WTC11 (cell line): ENCODE results near the gene C1QBP. TPM values are rescaled to one million over a fixed set of nuclear protein-coding genes. Genes with fewer than 3 reads are reported as not detected.

ENCODE experiments used
- ATAC-seq: fragments of 200-7000 bp; cut with Tn5 transposase; 2 replicates; pipeline ENCODE4 v1.10.0; 2021; ENCODE audit warnings: mild to moderate bottlenecking, moderate library complexity
- CTCF ChIA-PET: fragments of 300-600 bp; sonication (Branson Sonifier 250); formaldehyde crosslinking; loops from one replicate; lab custom pipeline; 2021; ENCODE audit warnings: antibody characterized with exemption; lab: Charles Lee
- POLR2A ChIA-PET: fragments of 350-600 bp; sonication (Branson Sonifier 250); formaldehyde crosslinking; loops from one replicate; lab custom pipeline; 2021; ENCODE audit warnings: antibody characterized with exemption; lab: Charles Lee
- DNase-seq: peaks from one replicate; pipeline ENCODE4 v3.0.0; 2021; ENCODE audit warnings: low spot score
- H3K27ac Mint-ChIP-seq: 2 replicates; pipeline ENCODE4 v1.8.0; 2021; ENCODE audit warnings: mixed read lengths
- H3K27me3 Mint-ChIP-seq: 2 replicates; pipeline ENCODE4 v1.8.0; 2021; ENCODE audit warnings: low read depth, mild to moderate bottlenecking, moderate library complexity, mixed read lengths
- H3K36me3 Mint-ChIP-seq: 2 replicates; pipeline ENCODE4 v1.8.0; 2021; ENCODE audit warnings: mixed read lengths
- H3K4me1 Mint-ChIP-seq: 2 replicates; pipeline ENCODE4 v1.8.0; 2022; ENCODE audit warnings: mixed read lengths
- H3K4me3 Mint-ChIP-seq: 2 replicates; pipeline ENCODE4 v1.8.0; 2021; ENCODE audit warnings: mild to moderate bottlenecking, moderate library complexity, mixed read lengths
- H3K9me3 Mint-ChIP-seq: 2 replicates; pipeline ENCODE4 v1.8.0; 2021; ENCODE audit warnings: mixed read lengths
- ARID4B ChIP-seq: sonication (generic); formaldehyde crosslinking; IDR thresholded peaks from 2 replicates; pipeline ENCODE4 v1.8.0; 2023; ENCODE audit warnings: missing genetic modification reagents, mild to moderate bottlenecking, borderline replicate concordance
- ATF1 ChIP-seq: sonication (generic); formaldehyde crosslinking; IDR thresholded peaks from 2 replicates; pipeline ENCODE4 v1.8.1; 2023; ENCODE audit warnings: mild to moderate bottlenecking, moderate library complexity, missing genetic modification reagents
- CBFB ChIP-seq: sonication (generic); formaldehyde crosslinking; IDR thresholded peaks from 2 replicates; pipeline ENCODE4 v1.8.1; 2022; ENCODE audit warnings: mild to moderate bottlenecking, low read depth, missing genetic modification reagents
- EMX1 ChIP-seq: fragments of 250-450 bp; sonication (Bioruptor Pico); IDR thresholded peaks from 2 replicates; pipeline ENCODE4 v1.8.0; 2021; ENCODE audit warnings: mild to moderate bottlenecking
- ETV6 ChIP-seq: sonication (generic); formaldehyde crosslinking; IDR thresholded peaks from 2 replicates; pipeline ENCODE4 v1.8.1; 2022; ENCODE audit warnings: mild to moderate bottlenecking, missing genetic modification reagents
- FOXK1 ChIP-seq: sonication (generic); formaldehyde crosslinking; IDR thresholded peaks from 2 replicates; pipeline ENCODE4 v1.8.0; 2022; ENCODE audit warnings: mild to moderate bottlenecking, moderate library complexity, missing genetic modification reagents
- FOXP4 ChIP-seq: sonication (generic); formaldehyde crosslinking; IDR thresholded peaks from 2 replicates; pipeline ENCODE4 v1.8.0; 2022; ENCODE audit warnings: mild to moderate bottlenecking, missing genetic modification reagents
- GABPB1 ChIP-seq: sonication (generic); formaldehyde crosslinking; IDR thresholded peaks from 2 replicates; pipeline ENCODE4 v1.8.1; 2023; ENCODE audit warnings: mild to moderate bottlenecking, missing genetic modification reagents
- HMGA2 ChIP-seq: fragments of 250-450 bp; sonication (Bioruptor Pico); IDR thresholded peaks from 2 replicates; pipeline ENCODE4 v1.4.0; 2021; ENCODE audit warnings: mild to moderate bottlenecking, moderate library complexity
- IRF2 ChIP-seq: sonication (generic); formaldehyde crosslinking; IDR thresholded peaks from 2 replicates; pipeline ENCODE4 v1.8.0; 2022; ENCODE audit warnings: low read depth, missing genetic modification reagents, borderline replicate concordance
- JUN ChIP-seq: sonication (generic); formaldehyde crosslinking; IDR thresholded peaks from 2 replicates; pipeline ENCODE4 v1.8.0; 2023; ENCODE audit warnings: mild to moderate bottlenecking, missing genetic modification reagents
- NFATC4 ChIP-seq: fragments of 250-450 bp; sonication (Bioruptor Pico); IDR thresholded peaks from 2 replicates; pipeline ENCODE4 v1.9.0; 2021; ENCODE audit warnings: mild to moderate bottlenecking
- NFYB ChIP-seq: sonication (generic); formaldehyde crosslinking; conservative IDR thresholded peaks from 2 replicates; pipeline ENCODE4 v1.8.0; 2022; ENCODE audit warnings: low read depth, missing genetic modification reagents
- SP1 ChIP-seq: sonication (generic); formaldehyde crosslinking; conservative IDR thresholded peaks from 2 replicates; pipeline ENCODE4 v1.8.1; 2022; ENCODE audit warnings: missing genetic modification reagents
- USF1 ChIP-seq: sonication (generic); formaldehyde crosslinking; IDR thresholded peaks from 2 replicates; pipeline ENCODE4 v1.8.0; 2022; ENCODE audit warnings: mild to moderate bottlenecking, missing genetic modification reagents
- ZNF121 ChIP-seq: sonication (generic); formaldehyde crosslinking; IDR thresholded peaks from 2 replicates; pipeline ENCODE4 v1.8.0; 2023; ENCODE audit warnings: missing genetic modification reagents
- ZNF317 ChIP-seq: sonication (generic); formaldehyde crosslinking; IDR thresholded peaks from 2 replicates; pipeline ENCODE4 v1.8.1; 2023; ENCODE audit warnings: low read depth, mild to moderate bottlenecking, moderate library complexity, missing genetic modification reagents, borderline replicate concordance
- ZNF512 ChIP-seq: sonication (generic); formaldehyde crosslinking; IDR thresholded peaks from 2 replicates; pipeline ENCODE4 v1.8.1; 2022; ENCODE audit warnings: missing genetic modification reagents, borderline replicate concordance
- ZSCAN18 ChIP-seq: fragments of 250-450 bp; sonication (Bioruptor Pico); IDR thresholded peaks from 2 replicates; pipeline ENCODE4 v2.1.2; 2022; ENCODE audit warnings: mild to moderate bottlenecking, moderate library complexity
- total RNA-seq: library from RNA; stranded (reverse); gene quantifications from 3 replicates; pipeline ENCODE4 v1.2.3, GENCODE V29; 2021

The C1QBP gene
- total RNA-seq, 1 experiment from 2014 or later, result 429 TPM

GRCh38 chr17:5399767-5400166, 39.2 kb downstream of the C1QBP start:
- H3K9me3 Mint-ChIP-seq, result no peaks in the 10 kb centered on the region
- no peak for ATAC-seq
- peaks cover 68% of the 10 kb centered on the region for H3K36me3 Mint-ChIP-seq
- no peaks in the 10 kb centered on the region for H3K4me1 Mint-ChIP-seq
- H3K27me3 Mint-ChIP-seq, result no peaks in the 10 kb centered on the region
- ChIA-PET CTCF (no interaction called here), POLR2A (no interaction called here)
- no peak overlapping the region for H3K4me3 Mint-ChIP-seq
- no peak overlapping the region for H3K27ac Mint-ChIP-seq
- TF ChIP-seq ZNF512 (CRISPR knock-in tag) (no peak), CBFB (CRISPR knock-in tag) (no peak), ZSCAN18 (CRISPR knock-in tag) (no peak), ETV6 (CRISPR knock-in tag) (no peak), FOXK1 (CRISPR knock-in tag) (no peak), HMGA2 (CRISPR knock-in tag) (no peak), GABPB1 (no peak), NFYB (no peak), EMX1 (no peak), FOXP4 (CRISPR knock-in tag) (no peak), ZNF317 (CRISPR knock-in tag) (no peak), IRF2 (CRISPR knock-in tag) (no peak), ATF1 (no peak), SP1 (no peak), NFATC4 (CRISPR knock-in tag) (no peak), ARID4B (no peak)
- no peak for DNase-seq

- H3K4me3 Mint-ChIP-seq, result no peak overlapping the region
- POLR2A ChIA-PET, result no interaction called here
- CTCF ChIA-PET, result no interaction called here
- no peak for DNase-seq
- TF ChIP-seq USF1 (CRISPR knock-in tag) (no peak), JUN (CRISPR knock-in tag) (no peak), ZNF121 (CRISPR knock-in tag) (no peak)
- no peaks in the 10 kb centered on the region for H3K4me1 Mint-ChIP-seq
- H3K9me3 Mint-ChIP-seq, result no peaks in the 10 kb centered on the region
- peaks cover 68% of the 10 kb centered on the region for H3K36me3 Mint-ChIP-seq
- no peak for ATAC-seq
- no peaks in the 10 kb centered on the region for H3K27me3 Mint-ChIP-seq
- no peak overlapping the region for H3K27ac Mint-ChIP-seq
These were observed 42.3 kb downstream of the C1QBP start for GRCh38 chr17:5396612-5397011.
